A673 (cell line): ENCODE data around the gene BABAM2. TPM values are rescaled to one million over a fixed set of nuclear protein-coding genes. Genes with fewer than 3 reads are reported as not detected.

Experiments
- BruUV-seq: library from RNA; stranded (reverse); fragments of 400-500 nt; replicated peaks from 2 replicates; lab custom pipeline; 2021; lab: Mats Ljungman, UMichigan
- CTCF ChIA-PET: fragments of 300-600 bp; sonication (Branson Sonifier 250); formaldehyde crosslinking; loops from one replicate; lab custom pipeline; 2022; ENCODE audit warnings: antibody characterized with exemption; lab: Charles Lee
- POLR2A ChIA-PET: fragments of 300-600 bp; sonication (Branson Sonifier 250); formaldehyde crosslinking; loops from one replicate; lab custom pipeline; 2022; ENCODE audit warnings: antibody characterized with exemption; ENCODE audit not compliant: low non-redundant PET; lab: Charles Lee
- DNase-seq: peaks from one replicate; pipeline ENCODE4 v3.0.0-alpha.2; 2015; ENCODE audit warnings: low spot score
- H3K27ac ChIP-seq: fragments of 200-600 bp; sonication (generic); 2 replicates; pipeline ENCODE4 v1.5.1; 2016; ENCODE audit warnings: mixed run types, low read depth, mild to moderate bottlenecking, mixed read lengths, antibody characterized with exemption, low read length; ENCODE audit not compliant: poor library complexity, severe bottlenecking
- H3K27me3 ChIP-seq: fragments of 200-600 bp; sonication (generic); replicated peaks from 2 replicates; pipeline ENCODE4 v1.6.1; 2017; ENCODE audit warnings: mixed run types, low read depth, mild to moderate bottlenecking, mixed read lengths, antibody characterized with exemption, low read length; ENCODE audit not compliant: insufficient read depth, poor library complexity
- H3K36me3 ChIP-seq: fragments of 200-600 bp; sonication (generic); 2 replicates; pipeline ENCODE4 v1.6.1; 2016; ENCODE audit warnings: mixed run types, mild to moderate bottlenecking, mixed read lengths, antibody characterized with exemption, low read length; ENCODE audit not compliant: insufficient read depth, poor library complexity, severe bottlenecking
- H3K4me1 ChIP-seq: fragments of 200-600 bp; sonication (generic); 2 replicates; pipeline ENCODE4 v1.6.1; 2017; ENCODE audit warnings: mixed run types, mild to moderate bottlenecking, mixed read lengths, antibody characterized with exemption, low read length; ENCODE audit not compliant: insufficient read depth, poor library complexity, severe bottlenecking
- H3K4me3 ChIP-seq: fragments of 200-600 bp; sonication (generic); 2 replicates; pipeline ENCODE4 v1.5.1; 2016; ENCODE audit warnings: low read depth, mixed run types, mild to moderate bottlenecking, mixed read lengths, low read length; ENCODE audit not compliant: poor library complexity, severe bottlenecking
- H3K9me3 ChIP-seq: fragments of 200-600 bp; sonication (generic); 2 replicates; pipeline ENCODE4 v1.6.1; 2016; ENCODE audit warnings: mixed run types, low read depth, mild to moderate bottlenecking, mixed read lengths, antibody characterized with exemption, low read length; ENCODE audit not compliant: poor library complexity, severe bottlenecking
- EZH2 ChIP-seq: fragments of 200-600 bp; sonication (generic); IDR thresholded peaks from 2 replicates; pipeline ENCODE4 v1.6.1; 2017; ENCODE audit warnings: borderline replicate concordance, low read depth, mild to moderate bottlenecking, mixed read lengths, antibody characterized with exemption, low read length; ENCODE audit not compliant: poor library complexity, severe bottlenecking
- intact Hi-C: fragments of 100-400 bp; cut with micrococcal nuclease; formaldehyde crosslinking; loops from one replicate; pipeline ENCODE4 v1.10.0; 2022; ENCODE audit not compliant: unreplicated experiment
- total RNA-seq: library from RNA; stranded (reverse); gene quantifications from 2 replicates; pipeline ENCODE4 v1.2.3, GENCODE V29; 2021
- TF ChIP-seq, protein P1 (sequence below): fragments of 300-800, 200-600 bp; sonication (generic); conservative IDR thresholded peaks from 2 replicates; pipeline ENCODE4 v1.5.1; 2017; ENCODE audit warnings: low read depth, mild to moderate bottlenecking, antibody characterized with exemption, low read length, moderate library complexity, mixed read lengths

BABAM2 gene
- total RNA-seq, 1 experiment from 2014 or later, result 21.8 TPM

DNA sequence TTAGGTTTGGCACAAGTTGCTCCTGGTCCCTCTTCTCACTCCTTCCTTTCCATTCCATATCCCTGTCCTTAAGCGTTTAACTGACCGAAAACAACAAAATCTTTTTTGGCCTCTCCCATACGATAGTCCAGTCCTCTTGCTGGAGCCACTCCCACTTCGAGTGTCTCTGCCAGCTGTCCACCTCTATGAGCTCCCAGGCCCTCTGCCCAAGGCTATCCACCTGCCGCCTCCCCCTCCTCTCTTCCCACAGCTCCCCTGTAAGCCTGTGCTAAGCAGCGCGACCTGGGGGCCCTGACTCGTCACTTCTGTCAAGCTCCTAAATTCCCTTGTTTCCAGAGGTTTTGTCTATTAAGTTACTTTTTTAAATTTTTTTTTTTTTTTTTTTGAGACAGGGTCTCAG is 455.1 kb downstream of the BABAM2 start:
- CTCF ChIA-PET, result interaction anchor here (0.7 kb wide), 1 partner anchor 633 kb away, joined by 4 read pairs; no protein-coding TSS in a partner anchor
- Histone ChIP-seq H3K4me3 (no peak overlapping the region), H3K9me3 (no peaks in the 10 kb centered on the region), H3K27me3 (no peaks in the 10 kb centered on the region), H3K4me1 (peaks cover 6% of the 10 kb centered on the region), H3K27ac (no peak overlapping the region), H3K36me3 (no peaks in the 10 kb centered on the region)
- POLR2A ChIA-PET, result no interaction called here
- BruUV-seq, result no TSS peak
- TF ChIP-seq, protein P1, sequence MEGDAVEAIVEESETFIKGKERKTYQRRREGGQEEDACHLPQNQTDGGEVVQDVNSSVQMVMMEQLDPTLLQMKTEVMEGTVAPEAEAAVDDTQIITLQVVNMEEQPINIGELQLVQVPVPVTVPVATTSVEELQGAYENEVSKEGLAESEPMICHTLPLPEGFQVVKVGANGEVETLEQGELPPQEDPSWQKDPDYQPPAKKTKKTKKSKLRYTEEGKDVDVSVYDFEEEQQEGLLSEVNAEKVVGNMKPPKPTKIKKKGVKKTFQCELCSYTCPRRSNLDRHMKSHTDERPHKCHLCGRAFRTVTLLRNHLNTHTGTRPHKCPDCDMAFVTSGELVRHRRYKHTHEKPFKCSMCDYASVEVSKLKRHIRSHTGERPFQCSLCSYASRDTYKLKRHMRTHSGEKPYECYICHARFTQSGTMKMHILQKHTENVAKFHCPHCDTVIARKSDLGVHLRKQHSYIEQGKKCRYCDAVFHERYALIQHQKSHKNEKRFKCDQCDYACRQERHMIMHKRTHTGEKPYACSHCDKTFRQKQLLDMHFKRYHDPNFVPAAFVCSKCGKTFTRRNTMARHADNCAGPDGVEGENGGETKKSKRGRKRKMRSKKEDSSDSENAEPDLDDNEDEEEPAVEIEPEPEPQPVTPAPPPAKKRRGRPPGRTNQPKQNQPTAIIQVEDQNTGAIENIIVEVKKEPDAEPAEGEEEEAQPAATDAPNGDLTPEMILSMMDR, result no peak
- TF ChIP-seq EZH2, result no peak
- no peak for DNase-seq
- intact Hi-C loops, result no loop called here

DNA sequence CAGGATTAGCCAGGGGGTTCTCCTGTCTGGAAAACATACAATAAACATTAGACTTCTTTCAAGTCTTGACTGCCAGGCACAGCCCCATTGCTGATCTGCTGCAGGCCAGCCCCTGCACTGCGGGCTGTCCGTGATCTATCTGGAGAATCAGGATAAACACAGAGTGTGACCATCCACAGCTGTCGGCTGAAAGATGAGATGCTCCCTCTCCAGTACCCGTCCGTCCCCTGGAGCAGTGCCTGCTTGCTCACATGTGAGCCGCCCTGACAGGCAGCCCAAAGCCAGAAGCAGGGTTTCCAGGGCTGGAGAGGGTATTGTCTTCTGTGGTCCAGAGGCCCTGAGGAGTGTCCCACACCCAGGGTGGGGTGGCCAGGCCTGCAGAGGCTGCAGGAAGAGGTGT is 456.1 kb downstream of the BABAM2 start:
- ChIA-PET CTCF (no interaction called here), POLR2A (no interaction called here)
- no TSS peak for BruUV-seq
- no peak overlapping the region for H3K4me3 ChIP-seq
- H3K4me1 ChIP-seq, result peaks cover 6% of the 10 kb centered on the region
- no peak for DNase-seq
- intact Hi-C loops, result no loop called here
- H3K27me3 ChIP-seq, result no peaks in the 10 kb centered on the region
- no peak for TF ChIP-seq EZH2
- TF ChIP-seq, protein P1, result no peak
- H3K9me3 ChIP-seq, result no peaks in the 10 kb centered on the region
- no peak overlapping the region for H3K27ac ChIP-seq
- no peaks in the 10 kb centered on the region for H3K36me3 ChIP-seq

DNA sequence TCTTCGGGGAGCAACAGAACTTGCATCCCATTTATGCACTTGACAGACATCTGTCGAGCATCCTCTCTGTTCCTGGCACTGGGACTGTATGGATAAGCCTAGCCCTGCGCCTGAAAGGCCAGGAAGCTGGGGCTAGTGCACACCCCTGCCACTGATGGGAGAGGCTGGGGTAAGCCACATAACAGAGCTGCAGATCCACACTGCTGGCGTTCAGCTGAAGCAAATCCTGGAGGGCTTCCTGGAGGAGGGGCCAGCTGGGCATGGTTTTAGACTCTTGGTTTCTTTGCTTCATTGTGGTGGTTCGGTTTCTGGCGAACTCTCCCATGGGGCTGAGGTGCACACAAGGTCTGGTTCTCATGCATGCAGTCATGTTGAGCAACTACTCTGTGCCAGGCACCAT is 456.7 kb downstream of the BABAM2 start:
- Histone ChIP-seq H3K27ac (no peak overlapping the region), H3K4me3 (no peak overlapping the region), H3K27me3 (no peaks in the 10 kb centered on the region), H3K36me3 (no peaks in the 10 kb centered on the region), H3K9me3 (no peaks in the 10 kb centered on the region), H3K4me1 (peaks cover 5% of the 10 kb centered on the region)
- TF ChIP-seq, protein P1, result no peak
- no peak for TF ChIP-seq EZH2
- no peak for DNase-seq
- intact Hi-C loops, result no loop called here
- CTCF ChIA-PET, result no interaction called here
- no TSS peak for BruUV-seq
- POLR2A ChIA-PET, result no interaction called here
